Astrocyte (in vitro differentiated cells and primary cell): Measurements from ENCODE around the gene TAF4. TPM values are rescaled to one million over a fixed set of nuclear protein-coding genes. Genes with fewer than 3 reads are reported as not detected.
A peak's percentile ranks its signal among the peaks of the same experiment; 100 is the strongest.

Source experiments
- DNase-seq: peaks from one replicate; pipeline ENCODE4 v3.0.0-alpha.2; 2010; ENCODE audit warnings: low read depth
- FAIRE-seq: peaks from 2 replicates; lab custom pipeline; 2011; peaks lifted over from hg19 to GRCh38; lab: Jason Lieb, UNC
- H2AFZ ChIP-seq: 2 replicates; pipeline ENCODE4 v1.6.0; 2012; ENCODE audit warnings: low read depth, low read length, inconsistent platforms
- H3K27ac ChIP-seq: 2 replicates; pipeline ENCODE4 v1.5.1; 2011; ENCODE audit warnings: low read depth, low read length, inconsistent platforms
- H3K27me3 ChIP-seq: 2 replicates; pipeline ENCODE4 v1.6.0; 2011; ENCODE audit warnings: low read length, inconsistent platforms; ENCODE audit not compliant: insufficient read depth
- H3K36me3 ChIP-seq: 2 replicates; pipeline ENCODE4 v1.5.1; 2011; ENCODE audit warnings: low read length, inconsistent platforms; ENCODE audit not compliant: insufficient read depth
- H3K4me1 ChIP-seq: 2 replicates; pipeline ENCODE4 v1.5.1; 2011; ENCODE audit warnings: low read length, inconsistent platforms; ENCODE audit not compliant: insufficient read depth
- H3K4me2 ChIP-seq: 2 replicates; pipeline ENCODE4 v1.6.0; 2012; ENCODE audit warnings: low read length, inconsistent platforms
- H3K4me3 ChIP-seq: 2 replicates; pipeline ENCODE4 v1.5.1; 2011; ENCODE audit warnings: low read depth, mild to moderate bottlenecking, low read length, inconsistent platforms; ENCODE audit not compliant: insufficient read depth
- H3K79me2 ChIP-seq: 2 replicates; pipeline ENCODE4 v1.6.0; 2012; ENCODE audit warnings: mild to moderate bottlenecking, low read length, inconsistent platforms; ENCODE audit not compliant: insufficient read depth
- H3K9ac ChIP-seq: 2 replicates; pipeline ENCODE4 v1.6.0; 2012; ENCODE audit warnings: mild to moderate bottlenecking, low read length, inconsistent platforms
- H3K9me3 ChIP-seq: 2 replicates; pipeline ENCODE4 v1.5.1; 2012; ENCODE audit warnings: low read depth, mild to moderate bottlenecking, low read length, inconsistent platforms; ENCODE audit not compliant: insufficient read depth
- H4K20me1 ChIP-seq: 2 replicates; pipeline ENCODE4 v1.6.0; 2012; ENCODE audit warnings: low read length, inconsistent platforms; ENCODE audit not compliant: insufficient read depth
- H3K27ac Mint-ChIP-seq: one replicate; pipeline ENCODE4 v1.8.0; 2021; ENCODE audit warnings: mild to moderate bottlenecking, mixed read lengths; ENCODE audit not compliant: unreplicated experiment
- H3K27me3 Mint-ChIP-seq: one replicate; pipeline ENCODE4 v1.8.0; 2021; ENCODE audit warnings: low read depth, mixed read lengths; ENCODE audit not compliant: unreplicated experiment
- H3K36me3 Mint-ChIP-seq: one replicate; pipeline ENCODE4 v1.8.0; 2021; ENCODE audit warnings: low read depth, mixed read lengths; ENCODE audit not compliant: unreplicated experiment
- H3K4me1 Mint-ChIP-seq: one replicate; pipeline ENCODE4 v1.8.0; 2021; ENCODE audit warnings: low read depth, mixed read lengths; ENCODE audit not compliant: unreplicated experiment
- H3K4me3 Mint-ChIP-seq: one replicate; pipeline ENCODE4 v1.8.0; 2021; ENCODE audit warnings: mild to moderate bottlenecking, moderate library complexity, mixed read lengths; ENCODE audit not compliant: unreplicated experiment
- H3K9me3 Mint-ChIP-seq: one replicate; pipeline ENCODE4 v1.8.0; 2021; ENCODE audit warnings: mild to moderate bottlenecking, mixed read lengths; ENCODE audit not compliant: unreplicated experiment
- CTCF ChIP-seq: IDR thresholded peaks from 2 replicates; pipeline ENCODE4 v1.5.1; 2011; ENCODE audit warnings: low read depth, mild to moderate bottlenecking, inconsistent platforms, low read length, moderate library complexity; ENCODE audit not compliant: insufficient read depth
- EZH2 ChIP-seq: IDR thresholded peaks from 2 replicates; pipeline ENCODE4 v1.6.1; 2012; ENCODE audit warnings: mild to moderate bottlenecking, low read length, inconsistent platforms; ENCODE audit not compliant: insufficient read depth
- total RNA-seq: library from RNA; stranded (reverse); gene quantifications from 2 replicates; pipeline ENCODE4 v1.2.1, GENCODE V29; 2021

Gene TAF4
- total RNA-seq, 1 donor from 2014 or later: 11.8 TPM

- Histone ChIP-seq H3K9ac (no peak overlapping the region), H3K79me2 (no peaks in the 10 kb centered on the region), H3K36me3 (no peaks in the 10 kb centered on the region), H3K27ac (no peak overlapping the region), H4K20me1 (no peaks in the 10 kb centered on the region), H2AFZ (no peak overlapping the region), H3K27me3 (no peaks in the 10 kb centered on the region), H3K4me3 (no peak overlapping the region), H3K4me1 (peaks cover 24% of the 10 kb centered on the region), H3K9me3 (no peaks in the 10 kb centered on the region), H3K4me2 (no peak overlapping the region)
- FAIRE-seq: no peak
- Mint-ChIP-seq H3K4me1 (peaks cover 6% of the 10 kb centered on the region), H3K27ac (no peak overlapping the region), H3K27me3 (peaks cover 7% of the 10 kb centered on the region), H3K9me3 (peaks cover 1% of the 10 kb centered on the region), H3K36me3 (peaks cover 3% of the 10 kb centered on the region), H3K4me3 (no peak overlapping the region)
- no peak for DNase-seq
- TF ChIP-seq CTCF (no peak), EZH2 (no peak)
Measured at GRCh38 chr20:61927193-61927825, 138.4 kb downstream of the TAF4 start.

GRCh38 chr20:61926796-61927192 lies 138.9 kb downstream of the TAF4 start:
- Mint-ChIP-seq H3K27ac (no peak overlapping the region), H3K27me3 (peaks cover 10% of the 10 kb centered on the region), H3K36me3 (peaks cover 3% of the 10 kb centered on the region), H3K9me3 (peaks cover 1% of the 10 kb centered on the region), H3K4me3 (no peak overlapping the region), H3K4me1 (peaks cover 6% of the 10 kb centered on the region)
- H3K79me2 ChIP-seq: no peaks in the 10 kb centered on the region
- no peak overlapping the region for H3K4me3 ChIP-seq
- H4K20me1 ChIP-seq: no peaks in the 10 kb centered on the region
- no peak overlapping the region for H3K27ac ChIP-seq
- H3K4me1 ChIP-seq: peaks cover 24% of the 10 kb centered on the region
- H3K27me3 ChIP-seq: no peaks in the 10 kb centered on the region
- TF ChIP-seq CTCF: no peak
- no peak for TF ChIP-seq EZH2
- no peak overlapping the region for H2AFZ ChIP-seq
- H3K9ac ChIP-seq: no peak overlapping the region
- no peak overlapping the region for H3K4me2 ChIP-seq
- no peaks in the 10 kb centered on the region for H3K36me3 ChIP-seq
- H3K9me3 ChIP-seq: no peaks in the 10 kb centered on the region
- no peak for DNase-seq
- FAIRE-seq: no peak

- no peak for FAIRE-seq
- peak overlapping the region; percentile 76 for H3K9ac ChIP-seq
Measured at GRCh38 chr20:61926253-61926613, 139.4 kb downstream of the TAF4 start.

More at GRCh38 chr20:61926253-61926613, 139.4 kb downstream of the TAF4 start:
- H3K9me3 Mint-ChIP-seq: peaks cover 1% of the 10 kb centered on the region
- H3K36me3 Mint-ChIP-seq: peaks cover 3% of the 10 kb centered on the region
- no peaks in the 10 kb centered on the region for H3K79me2 ChIP-seq
- no peaks in the 10 kb centered on the region for H3K36me3 ChIP-seq
- peaks cover 6% of the 10 kb centered on the region for H3K4me1 Mint-ChIP-seq
- H3K4me2 ChIP-seq: peak overlapping the region; percentile 87
- peaks cover 10% of the 10 kb centered on the region for H3K27me3 Mint-ChIP-seq
- peaks cover 24% of the 10 kb centered on the region for H3K4me1 ChIP-seq
- no peak for DNase-seq
- H3K4me3 Mint-ChIP-seq: no peak overlapping the region
- peak overlapping the region; percentile 71 for H3K27ac Mint-ChIP-seq
- H2AFZ ChIP-seq: peak overlapping the region; percentile 57
- TF ChIP-seq EZH2: no peak
- no peak for TF ChIP-seq CTCF
- peak overlapping the region; percentile 85 for H3K27ac ChIP-seq
- no peaks in the 10 kb centered on the region for H3K9me3 ChIP-seq
- H3K27me3 ChIP-seq: no peaks in the 10 kb centered on the region
- H3K4me3 ChIP-seq: no peak overlapping the region
- no peaks in the 10 kb centered on the region for H4K20me1 ChIP-seq
